HG03457 (cell line): Measurements from ENCODE around the gene CFAP68.

ENCODE experiments used
- ATAC-seq: cut with Tn5 transposase; IDR thresholded peaks from one replicate; pipeline ENCODE4 v1.9.1; 2021; ENCODE audit warnings: moderate number of reproducible peaks; ENCODE audit not compliant: unreplicated experiment

CFAP68 gene, protein sequence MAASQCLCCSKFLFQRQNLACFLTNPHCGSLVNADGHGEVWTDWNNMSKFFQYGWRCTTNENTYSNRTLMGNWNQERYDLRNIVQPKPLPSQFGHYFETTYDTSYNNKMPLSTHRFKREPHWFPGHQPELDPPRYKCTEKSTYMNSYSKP

DNA sequence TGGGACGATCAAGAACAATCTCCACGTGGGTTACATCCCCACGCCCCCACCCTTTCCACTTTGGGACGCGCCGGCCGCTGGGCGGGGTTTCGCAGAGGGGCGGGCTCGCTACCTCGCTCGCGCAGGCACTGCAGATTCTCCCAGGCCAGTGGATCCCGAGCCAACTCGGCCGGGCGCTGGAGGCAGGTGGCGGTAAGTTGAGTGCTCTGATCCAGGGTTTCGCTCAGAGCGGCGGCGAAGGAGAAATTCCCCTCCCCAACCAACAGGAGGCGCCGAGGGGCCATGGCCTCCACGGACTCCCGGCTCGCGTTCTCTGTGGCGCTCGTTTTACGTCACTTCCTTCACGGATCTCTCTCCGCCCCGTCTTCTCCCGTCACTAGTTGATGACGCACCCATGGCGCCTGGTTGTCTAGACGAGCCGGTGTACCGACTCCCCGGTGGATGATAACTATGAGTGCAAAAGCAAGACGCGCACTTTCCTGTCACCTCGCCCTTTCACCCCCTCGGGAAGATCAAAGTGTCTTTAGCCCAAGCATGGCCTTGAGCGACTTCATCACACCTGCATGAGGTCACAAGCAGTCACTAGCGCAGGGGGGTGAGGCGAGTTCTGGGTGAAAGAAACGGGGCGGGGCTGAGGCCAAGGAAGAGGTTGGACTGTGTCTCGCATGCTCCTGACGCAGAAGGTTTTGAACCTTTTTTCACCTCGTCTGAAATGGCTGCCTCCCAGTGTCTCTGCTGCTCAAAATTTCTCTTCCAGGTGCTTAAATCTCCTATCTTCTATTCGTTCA lies at the start of gene CFAP68, which contains the start of gene FDXACB1:
TSS of gene CFAP68 (plus strand) at position 693 of the 788 bp plus-strand sequence. CDS start at position 713, 20 bp downstream.
TSS of gene FDXACB1 (minus strand) at position 317 of the 788 bp plus-strand sequence. CDS start at position 284, 33 bp downstream.
- ATAC-seq: peak; percentile 79

DNA sequence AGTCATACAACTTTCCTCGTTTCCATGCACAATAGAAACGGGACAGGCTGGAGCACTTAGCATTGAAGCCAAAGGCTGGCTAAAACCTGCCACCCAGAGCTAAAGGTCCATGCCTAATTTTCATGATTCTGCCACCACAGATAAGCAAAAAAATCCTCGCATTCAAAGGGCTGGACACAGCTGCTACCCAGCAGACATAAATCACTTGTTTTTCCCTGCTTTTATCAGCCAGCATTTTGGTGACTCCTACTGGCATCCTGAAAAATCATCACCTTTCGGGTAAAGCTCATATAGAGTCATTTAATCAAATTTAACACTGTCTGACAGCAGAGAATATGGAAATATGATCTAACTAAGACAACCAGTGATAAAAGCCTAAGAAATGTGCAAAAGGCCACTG lies 45.8 kb upstream of the CFAP68 start:
- no peak for ATAC-seq

DNA sequence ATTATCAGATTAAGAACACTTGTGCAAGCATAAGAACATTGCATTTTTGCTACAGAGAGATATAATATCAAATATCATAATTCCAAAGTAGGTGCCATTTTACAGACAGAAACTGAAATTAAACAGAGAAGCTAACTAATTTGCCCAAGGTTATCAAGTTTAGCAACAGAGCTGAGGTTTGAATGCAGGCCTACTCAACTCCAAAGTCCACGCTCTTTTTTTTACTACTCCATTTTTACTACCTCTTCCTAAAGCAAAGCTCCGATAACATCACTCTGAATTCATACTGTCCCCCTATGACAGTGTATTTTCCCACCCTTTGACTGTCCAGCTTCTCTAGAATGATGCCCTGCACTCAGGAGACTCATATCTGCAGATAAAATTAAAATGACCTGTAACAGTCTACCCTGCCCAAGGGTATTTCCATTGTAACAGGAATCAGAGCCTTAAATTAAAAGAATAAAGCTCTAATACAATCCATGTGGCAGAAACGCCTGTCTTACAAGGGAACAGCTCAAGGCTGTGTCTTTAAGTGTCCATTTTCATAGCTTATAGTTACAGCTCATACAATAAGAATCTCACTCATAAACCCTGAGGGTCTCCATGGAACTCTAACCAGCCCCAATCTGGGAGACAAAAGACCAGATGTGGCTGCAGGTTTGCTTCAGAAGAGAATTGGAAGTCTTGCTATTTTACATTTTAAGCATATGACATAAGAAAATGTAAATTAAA lies 44.7 kb upstream of the CFAP68 start:
- no peak for ATAC-seq

DNA sequence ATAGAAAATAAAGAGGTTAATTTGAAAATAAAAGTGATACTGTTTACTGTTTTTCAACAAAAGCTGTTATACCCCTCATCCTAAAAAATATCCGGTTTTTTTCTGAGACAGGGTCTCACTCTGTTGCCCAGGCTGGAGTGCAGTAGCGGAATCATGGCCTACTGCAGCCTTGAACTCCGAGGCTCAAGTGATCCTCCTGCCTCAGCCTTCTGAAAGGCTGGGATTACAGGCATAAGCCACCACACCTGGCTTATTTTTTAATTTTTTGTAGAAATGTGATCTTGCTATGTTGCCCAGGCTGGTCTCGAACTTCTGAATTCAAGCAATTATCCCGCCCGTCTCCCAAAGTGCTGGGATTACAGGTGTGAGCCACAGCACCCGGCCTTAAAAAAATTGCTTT lies 43.7 kb upstream of the CFAP68 start:
- no peak for ATAC-seq

DNA sequence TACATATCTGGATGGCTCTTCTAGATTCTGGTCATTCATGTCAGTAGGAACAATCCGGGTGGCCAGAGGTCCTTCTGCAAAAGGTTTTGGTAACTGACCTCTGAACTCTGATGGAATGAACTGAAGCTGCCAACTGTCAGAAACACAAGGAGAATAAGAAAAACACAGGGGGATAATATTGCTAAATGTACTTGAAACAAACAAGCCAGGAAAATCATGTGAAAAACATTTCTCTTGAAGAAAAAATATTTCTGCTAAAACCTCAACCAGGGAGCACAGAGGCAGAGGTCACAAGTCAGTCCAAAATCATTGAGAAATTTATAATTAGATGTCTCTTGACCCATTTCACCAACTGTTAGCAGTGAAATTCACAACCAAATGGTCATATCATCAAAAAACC lies 43.2 kb upstream of the CFAP68 start:
- no peak for ATAC-seq

DNA sequence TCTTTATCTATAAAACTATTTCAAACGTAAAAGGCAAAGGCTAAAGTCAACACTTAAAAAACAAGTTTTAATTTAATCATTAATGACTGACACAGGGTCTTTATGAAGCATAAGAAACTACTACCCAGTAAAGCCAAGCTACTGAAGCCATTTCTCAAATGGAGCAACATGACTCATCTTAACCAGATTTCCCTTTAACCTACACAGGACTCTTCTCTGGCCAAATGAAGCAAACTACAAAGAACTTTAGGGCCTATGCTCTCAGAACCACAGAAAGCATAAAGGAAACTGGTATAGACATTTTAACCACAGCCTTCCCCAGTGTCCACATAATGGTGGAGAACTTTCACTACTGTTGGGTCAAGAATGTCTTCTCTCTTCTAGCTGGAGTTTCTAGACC lies 42.6 kb upstream of the CFAP68 start:
- ATAC-seq: peak; percentile 73

DNA sequence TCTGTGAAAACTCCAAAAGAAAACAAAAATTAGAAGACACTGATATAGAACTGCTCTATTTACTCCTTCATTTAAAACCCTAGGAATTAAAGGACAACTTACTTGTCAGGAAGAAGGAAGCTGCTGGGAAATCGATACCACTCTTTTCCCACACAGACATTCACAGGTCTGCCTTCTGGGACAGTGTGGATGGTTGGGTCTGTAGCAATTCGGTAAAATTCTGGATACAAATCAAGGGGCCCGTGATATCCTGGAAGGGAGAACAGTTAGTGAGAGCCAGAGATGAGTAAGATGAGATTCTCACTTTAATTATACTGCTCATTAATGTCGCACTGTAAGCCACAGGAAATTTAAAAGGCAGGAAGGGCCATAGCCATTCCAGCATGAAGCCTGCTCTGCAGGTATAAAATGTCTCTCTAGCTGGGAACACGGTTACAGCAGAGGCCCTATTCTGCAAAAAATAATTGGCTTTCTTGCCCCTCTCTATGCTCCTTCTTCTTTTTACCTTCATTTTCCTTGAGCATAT lies 41.9 kb upstream of the CFAP68 start:
- ATAC-seq: no peak

DNA sequence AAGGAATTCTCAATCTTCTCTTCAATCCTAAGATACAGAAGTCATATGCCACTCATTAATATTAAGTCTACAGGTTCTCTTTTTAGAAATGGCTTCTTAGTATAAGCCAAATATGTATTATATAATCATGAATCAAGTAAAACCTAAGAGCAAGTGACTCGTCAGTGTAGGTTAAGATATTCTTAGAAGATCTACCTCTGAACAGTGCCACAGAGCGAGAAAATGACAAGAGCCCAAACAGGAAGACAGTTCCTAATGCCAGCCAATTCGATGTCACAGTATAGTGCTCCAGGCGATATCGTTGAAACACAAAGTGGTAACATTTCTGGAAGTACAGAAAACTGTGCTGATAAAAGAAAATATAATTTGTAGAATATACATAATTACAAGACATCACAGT lies 41.3 kb upstream of the CFAP68 start:
- ATAC-seq: no peak

DNA sequence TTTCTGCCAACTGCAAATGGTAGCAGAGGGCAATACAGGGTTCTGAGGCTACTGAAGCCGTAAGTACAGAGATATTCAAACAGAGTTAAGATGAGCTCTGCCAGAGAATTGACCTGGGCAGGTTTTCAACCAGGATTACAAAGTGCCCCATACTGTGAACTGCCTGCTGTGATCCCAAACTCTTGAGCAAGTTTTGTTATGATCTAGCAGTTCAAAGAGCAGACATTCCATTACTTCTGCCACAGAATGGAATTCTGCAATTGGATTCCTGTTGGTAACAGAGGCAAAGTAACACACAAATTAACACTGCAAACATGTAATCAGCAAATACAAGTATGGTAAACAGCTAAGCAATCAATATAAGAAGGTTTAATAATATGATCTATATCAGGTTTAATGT lies 39.2 kb upstream of the CFAP68 start:
- ATAC-seq: no peak

DNA sequence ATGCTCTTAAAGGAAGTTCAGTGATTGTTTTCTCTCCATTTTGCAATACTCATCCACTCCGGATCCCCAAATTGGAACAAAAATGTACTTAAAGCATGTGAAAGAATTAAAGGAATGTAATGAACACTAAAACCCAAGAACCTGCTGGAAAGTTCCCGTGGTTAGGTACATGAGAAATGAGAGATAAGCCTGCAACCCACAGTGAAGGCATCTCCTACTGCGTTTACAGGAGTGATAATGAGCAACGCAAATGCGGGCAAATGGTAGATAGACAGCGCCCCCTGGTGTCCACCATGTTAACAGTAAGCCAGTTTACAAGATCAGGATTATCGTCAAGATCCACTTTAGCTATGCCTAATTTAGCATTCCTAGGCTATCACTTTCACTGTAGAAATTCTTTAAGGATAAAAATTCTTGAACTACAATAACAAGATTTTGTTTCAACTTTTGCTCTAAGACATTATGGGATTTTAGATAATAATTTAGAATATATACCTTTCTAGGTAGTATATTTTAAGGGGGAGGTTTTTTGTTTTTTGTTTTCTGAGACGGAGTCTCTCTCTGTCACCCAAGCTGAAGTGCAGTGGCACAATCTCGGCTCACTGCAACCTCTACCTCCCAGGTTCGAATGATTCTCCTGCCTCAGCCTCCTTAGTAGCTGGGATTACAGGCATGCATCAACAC lies 37.8 kb upstream of the CFAP68 start:
- no peak for ATAC-seq

DNA sequence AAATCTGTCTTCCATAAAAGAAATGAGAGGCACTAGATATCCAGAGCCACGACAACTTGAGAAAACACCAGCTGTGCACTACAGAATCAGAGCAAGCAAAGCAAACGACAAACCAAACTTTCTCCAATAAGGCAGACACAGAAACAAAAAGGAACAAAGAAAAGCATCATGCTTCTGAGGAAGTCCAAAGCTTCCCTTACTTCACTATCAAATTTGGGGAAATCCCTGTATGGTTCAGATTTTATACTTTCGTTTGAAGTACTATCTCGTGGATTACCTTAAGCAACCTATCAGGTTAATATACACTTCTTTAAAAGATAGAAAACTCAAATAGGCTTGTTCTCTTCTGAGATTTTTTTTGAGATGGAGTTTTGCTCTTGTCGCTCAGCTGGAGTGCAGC lies 35.7 kb upstream of the CFAP68 start:
- no peak for ATAC-seq

DNA sequence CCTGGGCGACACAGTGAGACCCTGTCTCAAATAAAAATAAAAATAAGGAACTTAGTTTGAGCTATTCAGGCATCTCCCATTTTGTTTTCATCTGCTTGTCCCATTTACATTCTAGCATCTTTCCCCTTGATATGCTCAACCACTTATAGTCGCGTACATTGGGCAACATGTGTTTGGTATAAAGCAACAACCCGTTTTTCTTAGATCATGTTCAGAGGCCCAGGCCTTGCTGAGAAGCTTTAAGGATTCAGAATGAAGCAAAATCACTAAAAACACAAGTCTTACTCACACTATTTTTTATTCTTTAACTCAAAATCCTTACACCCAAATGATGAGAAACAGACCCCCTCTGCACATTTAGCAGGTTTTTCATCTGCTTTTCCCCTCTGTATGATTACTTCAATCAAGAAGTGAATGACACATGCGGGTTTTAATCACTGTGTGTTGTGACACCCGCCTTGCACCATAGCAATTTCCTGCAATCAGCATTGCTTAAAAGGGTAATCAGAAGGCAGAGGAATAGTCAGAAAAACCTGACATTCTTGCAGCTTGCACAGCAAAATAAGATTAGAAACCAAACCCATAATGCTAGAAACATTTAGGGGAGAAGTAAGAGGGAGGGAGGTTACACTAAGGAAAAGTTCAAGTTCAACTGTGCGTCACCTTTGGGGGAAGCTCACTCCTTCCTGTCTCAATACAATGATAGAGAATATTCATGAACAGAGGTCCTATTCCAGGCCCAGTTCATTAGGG lies 33.9 kb upstream of the CFAP68 start:
- ATAC-seq: no peak

DNA sequence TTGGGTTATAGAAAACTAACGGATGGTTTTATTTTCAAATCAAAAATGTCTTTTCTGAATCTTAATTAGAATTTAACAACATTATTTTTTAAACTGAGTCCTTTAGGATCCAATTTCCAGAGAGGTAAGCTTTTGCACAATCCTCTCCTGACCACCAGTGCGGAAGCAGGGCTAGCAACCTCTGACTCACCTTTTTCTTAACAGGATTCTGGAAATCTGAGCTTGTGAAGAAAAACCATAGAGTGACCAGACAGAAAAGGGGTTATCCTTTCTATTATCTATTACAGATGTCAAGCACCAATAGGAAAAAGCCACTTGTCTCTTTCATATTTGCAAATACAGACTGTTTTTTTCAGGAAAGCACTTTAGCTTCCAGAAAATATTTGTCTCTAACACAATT lies 33.3 kb upstream of the CFAP68 start:
- no peak for ATAC-seq

DNA sequence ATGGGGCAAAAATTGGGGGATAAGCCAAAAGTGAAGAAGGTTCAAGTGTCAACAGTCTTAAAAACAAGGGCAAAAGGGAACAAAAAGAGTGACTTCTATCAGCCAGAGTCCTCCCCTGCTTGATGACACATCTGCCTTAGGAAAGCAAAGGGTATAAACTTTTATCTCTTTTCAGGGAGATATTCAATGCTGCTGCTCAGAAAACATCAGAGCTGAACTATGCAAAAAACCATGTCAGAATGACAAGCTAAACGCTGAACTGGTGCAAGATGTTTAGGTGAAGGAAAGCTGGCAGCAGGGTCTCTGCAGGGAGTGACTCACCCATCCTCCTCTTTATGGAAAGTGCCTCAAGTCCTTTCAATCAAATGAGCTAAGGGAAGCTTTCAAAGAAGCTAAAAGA lies 32.7 kb upstream of the CFAP68 start:
- ATAC-seq: no peak

DNA sequence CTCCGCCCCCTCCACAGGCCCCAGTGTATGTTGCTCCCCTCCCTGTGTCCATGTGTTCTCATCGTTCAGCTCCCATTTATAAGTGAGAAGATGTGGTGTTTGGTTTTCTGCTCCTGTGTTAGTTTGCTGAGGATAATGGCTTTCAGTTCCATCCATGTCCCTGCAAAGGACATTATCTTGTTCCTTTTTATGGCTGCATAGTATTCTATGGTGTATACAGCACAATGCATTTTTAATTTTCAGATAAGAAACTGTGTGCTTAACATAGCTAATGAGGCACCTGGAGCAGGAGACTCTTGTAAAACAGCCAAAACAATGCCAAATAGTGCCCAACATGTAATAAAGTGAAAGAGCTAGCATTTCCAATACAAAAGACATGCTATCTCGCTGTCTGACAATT lies 29.7 kb upstream of the CFAP68 start:
- ATAC-seq: no peak

DNA sequence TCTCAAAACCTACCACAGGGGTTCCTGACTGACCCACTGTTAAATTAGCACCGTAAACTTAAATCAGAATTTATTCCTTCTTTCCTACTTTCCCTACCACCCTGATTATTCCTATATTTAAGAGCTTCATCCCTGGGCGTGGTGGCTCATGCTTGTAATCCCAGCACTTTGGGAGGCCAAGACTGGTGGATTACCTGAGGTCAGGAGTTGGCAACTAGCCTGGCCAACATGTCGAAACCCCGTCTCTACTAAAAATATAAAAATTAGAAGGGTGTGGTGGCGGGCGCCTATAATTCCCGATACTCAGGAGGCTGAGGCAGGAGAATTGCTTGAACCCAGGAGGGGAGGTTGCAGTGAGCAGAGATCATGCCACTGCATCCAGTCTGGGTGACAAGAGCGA lies 28.3 kb upstream of the CFAP68 start:
- ATAC-seq: no peak

DNA sequence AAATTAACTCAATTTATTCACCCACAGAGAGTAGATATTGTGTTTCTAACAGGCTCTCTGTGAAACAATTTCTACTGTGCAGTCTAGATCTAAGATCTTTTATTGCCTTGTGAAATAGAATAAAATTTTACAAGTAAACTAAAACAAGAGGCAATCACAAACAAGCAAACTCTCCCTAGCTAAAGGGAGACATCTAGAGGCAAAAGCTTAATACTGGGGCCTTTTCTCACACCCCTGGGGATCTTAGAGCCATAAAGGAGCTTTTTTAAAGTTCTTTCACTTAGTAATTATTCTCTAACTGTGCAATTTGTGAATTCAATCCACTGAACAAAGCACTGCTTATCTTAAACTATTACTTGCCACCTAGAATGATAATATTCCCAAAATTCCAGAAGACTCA lies 27.7 kb upstream of the CFAP68 start:
- ATAC-seq: no peak

DNA sequence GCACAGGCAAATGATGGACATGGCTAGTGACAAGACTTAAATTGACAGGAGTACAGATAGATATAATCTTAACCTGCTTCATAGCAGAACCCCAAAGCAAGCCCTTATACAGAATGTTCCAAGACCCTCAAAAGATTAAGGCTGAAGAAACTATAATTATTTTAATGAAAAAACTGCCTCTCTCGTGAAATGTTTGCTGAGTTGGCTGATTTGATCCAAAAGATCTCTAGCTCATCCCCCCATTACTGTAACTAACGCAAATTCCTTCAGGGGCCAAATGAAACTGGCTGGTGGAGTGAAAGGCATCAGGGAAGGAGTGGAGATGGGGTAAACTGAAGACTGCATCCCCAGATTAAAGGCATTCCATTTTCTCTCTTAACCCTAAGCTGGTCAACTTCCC lies 27.2 kb upstream of the CFAP68 start:
- ATAC-seq: no peak

DNA sequence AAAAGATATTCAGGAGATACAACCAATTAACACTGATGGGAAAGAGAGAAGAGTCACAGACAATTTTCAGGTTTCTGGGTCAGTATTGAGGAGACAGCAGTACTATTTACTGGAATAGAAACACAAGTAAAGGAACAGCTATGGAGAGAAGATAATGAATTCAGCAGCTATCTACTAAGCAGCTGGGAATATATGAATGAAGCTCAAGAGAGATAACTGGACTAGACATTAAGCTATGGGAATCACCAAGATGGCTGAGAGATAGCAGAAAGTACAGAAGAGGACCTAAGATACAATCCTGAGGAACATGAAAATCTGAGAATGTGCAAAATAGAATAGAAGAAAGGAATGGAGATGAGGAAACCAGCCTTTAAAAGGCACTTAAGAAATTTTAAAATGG lies 23.8 kb upstream of the CFAP68 start:
- ATAC-seq: no peak

DNA sequence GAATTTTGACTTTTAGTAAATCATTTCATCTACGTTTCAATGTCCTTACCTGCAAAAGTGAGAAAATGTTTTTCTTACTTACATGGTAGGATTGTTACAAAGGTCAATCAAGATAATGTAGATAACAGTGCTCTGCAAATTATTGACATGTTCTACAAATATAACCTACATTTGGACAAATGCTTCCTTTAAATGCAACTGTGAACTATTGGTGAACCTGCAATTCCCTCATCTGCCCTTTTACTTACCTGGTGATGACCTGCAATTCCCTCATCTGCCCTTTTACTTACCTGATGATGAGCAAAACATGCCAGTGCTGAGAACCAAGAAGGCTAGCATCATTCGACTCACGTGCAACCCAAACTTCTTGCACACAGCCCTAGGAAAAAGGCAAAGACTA lies 19.1 kb upstream of the CFAP68 start:
- no peak for ATAC-seq

DNA sequence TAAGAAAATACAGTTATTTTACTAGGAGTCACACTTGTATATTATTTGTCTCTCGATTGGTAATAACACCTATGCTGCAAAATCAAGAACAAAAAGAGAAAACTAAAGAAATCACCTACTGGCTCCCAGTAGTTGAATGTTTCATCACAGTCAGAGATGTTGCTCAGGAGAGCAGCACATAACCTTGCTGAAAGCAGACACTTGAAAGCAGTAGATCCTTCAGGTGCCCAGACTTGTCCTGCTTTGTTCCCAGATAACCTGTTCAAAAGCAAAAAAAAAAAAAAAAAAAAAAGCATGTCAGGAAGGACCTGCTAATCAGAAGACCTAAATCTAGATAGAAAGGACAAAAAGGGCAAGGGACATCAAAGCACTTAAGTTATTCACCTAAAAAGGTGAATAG lies 9.2 kb upstream of the CFAP68 start:
- no peak for ATAC-seq
